Hepatocyte (in vitro differentiated cells): ENCODE measurements around the gene POLR3C.

Experiments
- CTCF ChIP-seq: fragments of 200-600 bp; sonication (generic); IDR thresholded peaks from 2 replicates; pipeline ENCODE4 v1.5.1; 2016; ENCODE audit warnings: antibody characterized with exemption, mild to moderate bottlenecking; ENCODE audit not compliant: poor library complexity
- EZH2 ChIP-seq: fragments of 200-600 bp; sonication (generic); IDR thresholded peaks from 2 replicates; pipeline ENCODE4 v1.6.1; 2016; ENCODE audit warnings: antibody characterized with exemption, mild to moderate bottlenecking, borderline replicate concordance

- TF ChIP-seq CTCF (no peak), EZH2 (no peak)
Observed at GRCh38 chr1:145785547-145785946, 38.5 kb upstream of the POLR3C start.
